Measurements from ENCODE around the gene TMEM163. TPM values are rescaled to one million over a fixed set of nuclear protein-coding genes. Genes with fewer than 3 reads are reported as not detected.

TMEM163 gene
- total RNA-seq, 1 experiment from 2014 or later = 2.5 TPM

- no peak overlapping the region for H3K4me3 Mint-ChIP-seq (ENCODE audit: low read depth, unreplicated experiment)
- CTCF ChIA-PET = no interaction called here
- no peaks in the 10 kb centered on the region for H3K9me3 Mint-ChIP-seq (ENCODE audit: low read depth, unreplicated experiment)
- peaks cover 11% of the 10 kb centered on the region for H3K27me3 Mint-ChIP-seq (ENCODE audit: unreplicated experiment)
- no peaks in the 10 kb centered on the region for H3K36me3 Mint-ChIP-seq (ENCODE audit: insufficient read depth, unreplicated experiment)
- no peak for TF ChIP-seq CTCF (IDR thresholded peaks at IDR 0.05; ENCODE audit: unreplicated experiment)
- no peak for DNase-seq
- H3K4me1 Mint-ChIP-seq (ENCODE audit: low read depth, unreplicated experiment) = no peaks in the 10 kb centered on the region
- BruUV-seq (replicated peaks) = no TSS peak
- H3K27ac Mint-ChIP-seq (ENCODE audit: unreplicated experiment) = no peak overlapping the region
- intact Hi-C loops (cut with micrococcal nuclease; ENCODE audit: unreplicated experiment) = no loop called here
Measured at GRCh38 chr2:134573724-134574123, 145.1 kb downstream of the TMEM163 start.

- Mint-ChIP-seq H3K27me3 (ENCODE audit: unreplicated experiment) (peaks cover 11% of the 10 kb centered on the region), H3K4me1 (ENCODE audit: low read depth, unreplicated experiment) (no peaks in the 10 kb centered on the region), H3K36me3 (ENCODE audit: insufficient read depth, unreplicated experiment) (no peaks in the 10 kb centered on the region), H3K9me3 (ENCODE audit: low read depth, unreplicated experiment) (no peaks in the 10 kb centered on the region), H3K27ac (ENCODE audit: unreplicated experiment) (no peak overlapping the region), H3K4me3 (ENCODE audit: low read depth, unreplicated experiment) (no peak overlapping the region)
- intact Hi-C loops (cut with micrococcal nuclease; ENCODE audit: unreplicated experiment) = no loop called here
- CTCF ChIA-PET = no interaction called here
- no peak for TF ChIP-seq CTCF (IDR thresholded peaks at IDR 0.05; ENCODE audit: unreplicated experiment)
- no TSS peak for BruUV-seq (replicated peaks)
- no peak for DNase-seq
Measured at GRCh38 chr2:134573085-134573370, 145.8 kb downstream of the TMEM163 start.

GRCh38 chr2:134572314-134573084 is 146.3 kb downstream of the TMEM163 start:
- intact Hi-C loops (cut with micrococcal nuclease; ENCODE audit: unreplicated experiment) = no loop called here
- no peaks in the 10 kb centered on the region for H3K4me1 Mint-ChIP-seq (ENCODE audit: low read depth, unreplicated experiment)
- no peaks in the 10 kb centered on the region for H3K9me3 Mint-ChIP-seq (ENCODE audit: low read depth, unreplicated experiment)
- no peak for DNase-seq
- no TSS peak for BruUV-seq (replicated peaks)
- H3K4me3 Mint-ChIP-seq (ENCODE audit: low read depth, unreplicated experiment) = no peak overlapping the region
- TF ChIP-seq CTCF (IDR thresholded peaks at IDR 0.05; ENCODE audit: unreplicated experiment) = no peak
- no peaks in the 10 kb centered on the region for H3K36me3 Mint-ChIP-seq (ENCODE audit: insufficient read depth, unreplicated experiment)
- H3K27ac Mint-ChIP-seq (ENCODE audit: unreplicated experiment) = no peak overlapping the region
- CTCF ChIA-PET = no interaction called here
- H3K27me3 Mint-ChIP-seq (ENCODE audit: unreplicated experiment) = peaks cover 11% of the 10 kb centered on the region

GRCh38 chr2:134570676-134571075 is 148.1 kb downstream of the TMEM163 start:
- CTCF ChIA-PET = no interaction called here
- no TSS peak for BruUV-seq (replicated peaks)
- intact Hi-C loops (cut with micrococcal nuclease; ENCODE audit: unreplicated experiment) = no loop called here
- no peak for TF ChIP-seq CTCF (IDR thresholded peaks at IDR 0.05; ENCODE audit: unreplicated experiment)
- Mint-ChIP-seq H3K4me1 (ENCODE audit: low read depth, unreplicated experiment) (no peaks in the 10 kb centered on the region), H3K9me3 (ENCODE audit: low read depth, unreplicated experiment) (no peaks in the 10 kb centered on the region), H3K27me3 (ENCODE audit: unreplicated experiment) (peaks cover 11% of the 10 kb centered on the region), H3K4me3 (ENCODE audit: low read depth, unreplicated experiment) (no peak overlapping the region), H3K36me3 (ENCODE audit: insufficient read depth, unreplicated experiment) (no peaks in the 10 kb centered on the region), H3K27ac (ENCODE audit: unreplicated experiment) (no peak overlapping the region)
- DNase-seq = no peak

Measured in Calu3 (cell line).